ENCODE data around the gene DARS1. TPM values are rescaled to one million over a fixed set of nuclear protein-coding genes. Genes with fewer than 3 reads are reported as not detected.

The DARS1 gene
- polyA plus RNA-seq, 3 donors: 24.4 to 53.0 (median 46.2) TPM

GRCh38 chr2:136032817-136033535, 47.5 kb upstream of the DARS1 start:
- no peak for TF ChIP-seq CTCF (IDR thresholded peaks at IDR 0.05)
- H2AFZ ChIP-seq (ENCODE audit: insufficient read depth, low read depth, low read length, poor library complexity, severe bottlenecking): no peak overlapping the region
- Mint-ChIP-seq H3K4me1 (peaks cover 12% of the 10 kb centered on the region), H3K36me3 (no peaks in the 10 kb centered on the region), H3K27ac (no peak overlapping the region), H3K27me3 (ENCODE audit: low read depth in 3 of 3) (peaks cover 0 to 2% (median 0%) of the 10 kb centered on the region in 3 donors), H3K9me3 (no peaks in the 10 kb centered on the region), H3K4me3 (no peak overlapping the region)
- no peaks in the 10 kb centered on the region for H3K36me3 ChIP-seq (replicated peaks in 1 of 2; ENCODE audit: control insufficient read depth in 1 of 2, insufficient read depth in 2 of 2, low read length in 2 of 2)
- no peak overlapping the region for H3K4me3 ChIP-seq (replicated peaks in 1 of 3; ENCODE audit: low read depth in 2 of 3, low read length in 3 of 3)
- no peak overlapping the region for H3K27ac ChIP-seq (ENCODE audit: low read depth in 1 of 2, low read length in 2 of 2)
- DNase-seq: no peak
- no CpG with 5 or more reads among the region's 3 CpGs for WGBS (ENCODE audit: insufficient coverage)
- H3K9me3 ChIP-seq (replicated peaks in 1 of 2; ENCODE audit: control insufficient read depth in 1 of 2, insufficient read depth in 1 of 2, low read length in 2 of 2): no peaks in the 10 kb centered on the region
- intact Hi-C loops (cut with micrococcal nuclease): no loop called here
- no peak overlapping the region for H3K4me2 ChIP-seq (replicated peaks; ENCODE audit: extremely low read depth, low read length, poor library complexity, severe bottlenecking)
- H4K20me1 ChIP-seq (ENCODE audit: insufficient read depth, low read length): no peaks in the 10 kb centered on the region
- H3K9ac ChIP-seq (ENCODE audit: insufficient read depth, low read length, poor library complexity, severe bottlenecking): no peak overlapping the region
- no peaks in the 10 kb centered on the region for H3K27me3 ChIP-seq (ENCODE audit: control insufficient read depth in 2 of 2, insufficient read depth in 2 of 2, low read length in 2 of 2)
- no peaks in the 10 kb centered on the region for H3K79me2 ChIP-seq (ENCODE audit: insufficient read depth, low read length)
- peaks cover 3 to 15% of the 10 kb centered on the region in 2 donors for H3K4me1 ChIP-seq (ENCODE audit: control insufficient read depth in 1 of 2, insufficient read depth in 2 of 2, low read length in 2 of 2)

GRCh38 chr2:136032192-136032591, 46.8 kb upstream of the DARS1 start:
- Histone ChIP-seq H3K9me3 (replicated peaks in 1 of 2; ENCODE audit: control insufficient read depth in 1 of 2, insufficient read depth in 1 of 2, low read length in 2 of 2) (no peaks in the 10 kb centered on the region), H3K4me3 (replicated peaks in 1 of 3; ENCODE audit: low read depth in 2 of 3, low read length in 3 of 3) (no peak overlapping the region), H3K4me1 (ENCODE audit: control insufficient read depth in 1 of 2, insufficient read depth in 2 of 2, low read length in 2 of 2) (peaks cover 3 to 15% of the 10 kb centered on the region in 2 donors), H3K36me3 (replicated peaks in 1 of 2; ENCODE audit: control insufficient read depth in 1 of 2, insufficient read depth in 2 of 2, low read length in 2 of 2) (no peaks in the 10 kb centered on the region), H3K27me3 (ENCODE audit: control insufficient read depth in 2 of 2, insufficient read depth in 2 of 2, low read length in 2 of 2) (no peaks in the 10 kb centered on the region), H4K20me1 (ENCODE audit: insufficient read depth, low read length) (no peaks in the 10 kb centered on the region), H3K27ac (ENCODE audit: low read depth in 1 of 2, low read length in 2 of 2) (no peak overlapping the region), H3K79me2 (ENCODE audit: insufficient read depth, low read length) (no peaks in the 10 kb centered on the region), H3K9ac (ENCODE audit: insufficient read depth, low read length, poor library complexity, severe bottlenecking) (no peak overlapping the region), H3K4me2 (replicated peaks; ENCODE audit: extremely low read depth, low read length, poor library complexity, severe bottlenecking) (no peak overlapping the region), H2AFZ (ENCODE audit: insufficient read depth, low read depth, low read length, poor library complexity, severe bottlenecking) (no peak overlapping the region)
- Mint-ChIP-seq H3K4me1 (peaks cover 12% of the 10 kb centered on the region), H3K4me3 (no peak overlapping the region), H3K27ac (no peak overlapping the region), H3K27me3 (ENCODE audit: low read depth in 3 of 3) (no peaks in the 10 kb centered on the region), H3K36me3 (no peaks in the 10 kb centered on the region), H3K9me3 (no peaks in the 10 kb centered on the region)
- no CpG with 5 or more reads among the region's 3 CpGs for WGBS (ENCODE audit: insufficient coverage)
- no peak for DNase-seq
- intact Hi-C loops (cut with micrococcal nuclease): no loop called here
- TF ChIP-seq CTCF (IDR thresholded peaks at IDR 0.05): no peak
